Stimulated activated CD8-positive, alpha-beta memory T cell treated with anti-CD3 and anti-CD28 coated beads, Interleukin-7, amount 100 ng/mL, for 4 hours (primary cell): ENCODE results near the gene RNF215.
"Not testable (repeated sequence)": the region's sequence is repeated elsewhere in the genome, so short reads cannot be mapped to it uniquely, and the experiment has no call there.

ENCODE experiments used
- DNase-seq, 2 donors: peaks; one replicate each; pipeline ENCODE4 v3.0.0-alpha.2; 2020; ENCODE audit warnings: low read depth in 2 of 2

The RNF215 gene

GRCh38 chr22:30362651-30363281 lies 24.4 kb downstream of the RNF215 start:
- no peak for DNase-seq

DNA sequence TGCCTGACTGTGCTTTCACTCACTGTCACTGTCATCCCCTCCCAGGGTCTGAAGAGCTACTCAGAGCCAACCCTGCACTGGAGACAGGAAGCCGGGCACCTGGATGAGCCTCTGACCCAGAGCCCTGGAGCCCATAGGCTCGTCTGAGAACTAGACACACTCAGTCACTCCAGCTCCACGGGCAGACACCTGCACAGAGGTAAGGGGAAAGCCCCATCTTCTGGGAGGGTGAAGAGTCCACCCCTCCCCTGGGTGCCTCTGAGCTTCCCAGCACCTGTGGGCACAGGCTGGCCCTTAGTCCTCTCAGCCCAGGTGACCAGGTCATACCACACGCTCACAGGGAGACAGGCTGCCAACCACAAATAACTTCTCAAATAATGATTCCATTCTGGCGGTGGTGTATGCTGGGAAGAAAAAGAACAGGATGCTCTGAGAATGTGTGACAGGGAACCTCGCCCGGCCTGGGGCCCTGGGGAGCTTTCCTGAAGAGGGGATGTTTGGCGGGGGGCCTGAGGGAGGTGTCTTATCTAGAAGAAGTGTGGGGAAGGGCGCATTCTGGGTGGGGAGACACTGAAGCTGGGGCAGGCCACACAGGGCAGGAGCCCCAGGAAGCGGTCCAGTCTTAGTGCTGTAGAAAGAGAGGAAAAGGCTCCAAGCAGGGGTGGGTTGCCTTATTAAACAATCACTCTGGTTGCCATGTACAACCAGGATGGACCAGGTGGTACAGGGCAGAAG lies 25.1 kb downstream of the RNF215 start:
- no peak for DNase-seq

- no peak for DNase-seq
Observed at GRCh38 chr22:30358541-30358940, 28.7 kb downstream of the RNF215 start.

GRCh38 chr22:30357650-30358215 lies 29.5 kb downstream of the RNF215 start:
- DNase-seq = no peak

DNA sequence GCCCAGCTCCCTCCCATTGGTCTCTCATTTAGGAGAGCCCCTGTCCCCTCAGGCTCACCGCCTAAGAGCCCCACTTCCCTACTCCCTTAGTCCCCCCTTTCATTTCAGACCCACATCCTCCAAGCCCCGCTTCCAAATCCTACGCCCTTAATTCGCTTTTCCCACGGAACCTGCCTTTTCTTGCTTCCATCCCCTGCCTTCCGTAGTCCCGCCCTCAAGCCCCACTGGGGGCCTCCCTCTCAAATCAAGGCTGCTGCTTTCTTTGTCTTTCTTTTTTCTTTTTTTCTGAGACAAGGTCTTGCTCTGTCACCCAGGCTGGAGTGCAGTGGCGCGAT lies 30.0 kb downstream of the RNF215 start:
- no peak for DNase-seq

- DNase-seq = peak; percentile 58 to 82
Observed at GRCh38 chr22:30356449-30357235, 30.6 kb downstream of the RNF215 start, which contains the start of the genes CCDC157 and SF3A1. Gene CCDC157 (plus strand): TSS chr22:30357007. CDS start chr22:30366001, 8,994 bp downstream. Gene SF3A1 (minus strand): TSS chr22:30356894. CDS start chr22:30356792, 102 bp downstream.

DNA sequence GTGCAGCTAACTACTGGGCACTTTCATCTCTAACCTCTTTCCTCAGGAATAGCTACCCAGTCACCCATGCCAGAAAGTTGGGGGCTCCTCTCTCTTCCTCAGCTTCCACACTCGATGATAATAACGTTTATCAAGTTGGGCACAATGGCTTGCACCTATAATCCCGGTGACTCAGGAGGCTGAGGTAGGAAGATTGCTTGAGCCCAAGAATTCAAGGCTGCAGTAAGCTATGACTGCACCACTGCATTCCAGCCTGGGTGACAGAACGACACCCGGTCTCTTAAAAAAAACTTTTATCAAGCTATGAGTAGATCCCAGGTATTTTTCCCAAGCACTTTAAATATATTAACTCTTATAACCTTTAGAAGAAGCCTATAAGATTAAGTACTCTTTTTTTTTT lies 32.6 kb downstream of the RNF215 start:
- no peak for DNase-seq

GRCh38 chr22:30351226-30351625 lies 36.0 kb downstream of the RNF215 start:
- DNase-seq = no peak

DNA sequence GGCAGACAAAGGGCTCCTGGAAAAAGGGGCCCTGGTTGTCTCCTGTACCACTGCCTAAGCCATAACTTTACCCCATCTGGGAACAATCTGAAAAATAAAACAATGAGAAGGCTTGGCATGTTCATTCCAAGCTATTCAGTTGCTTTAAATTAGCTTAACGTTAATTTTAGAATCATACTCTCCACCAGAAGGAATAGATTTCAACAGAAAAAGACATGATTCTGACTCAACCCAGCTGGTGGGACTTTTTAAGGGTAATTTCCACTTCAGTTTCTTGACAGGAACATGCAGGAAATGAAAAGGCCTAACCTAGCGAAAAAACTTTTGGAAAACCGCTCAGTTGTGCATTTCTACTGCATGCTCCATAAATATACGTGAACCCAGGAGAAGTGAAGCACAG lies 38.4 kb downstream of the RNF215 start:
- no peak for DNase-seq

DNA sequence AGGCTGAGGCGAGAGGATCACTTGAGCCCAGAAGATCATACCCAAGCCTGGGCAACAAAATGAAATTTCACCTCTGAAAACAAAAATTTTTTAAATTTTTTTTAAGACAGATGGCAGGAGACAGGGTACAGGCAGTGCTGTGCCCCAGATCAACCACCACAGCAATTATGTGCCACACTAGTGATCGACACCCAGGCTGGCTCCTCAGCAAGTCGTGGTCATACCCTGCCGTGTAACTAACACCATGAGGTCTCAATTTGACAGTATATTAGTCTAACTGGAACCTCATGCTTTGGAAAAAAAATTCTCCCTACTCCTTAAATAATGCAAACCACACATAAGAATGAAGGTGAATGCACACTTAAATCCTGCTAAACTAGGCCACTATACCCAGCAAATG lies 38.8 kb downstream of the RNF215 start:
- DNase-seq = no peak

DNA sequence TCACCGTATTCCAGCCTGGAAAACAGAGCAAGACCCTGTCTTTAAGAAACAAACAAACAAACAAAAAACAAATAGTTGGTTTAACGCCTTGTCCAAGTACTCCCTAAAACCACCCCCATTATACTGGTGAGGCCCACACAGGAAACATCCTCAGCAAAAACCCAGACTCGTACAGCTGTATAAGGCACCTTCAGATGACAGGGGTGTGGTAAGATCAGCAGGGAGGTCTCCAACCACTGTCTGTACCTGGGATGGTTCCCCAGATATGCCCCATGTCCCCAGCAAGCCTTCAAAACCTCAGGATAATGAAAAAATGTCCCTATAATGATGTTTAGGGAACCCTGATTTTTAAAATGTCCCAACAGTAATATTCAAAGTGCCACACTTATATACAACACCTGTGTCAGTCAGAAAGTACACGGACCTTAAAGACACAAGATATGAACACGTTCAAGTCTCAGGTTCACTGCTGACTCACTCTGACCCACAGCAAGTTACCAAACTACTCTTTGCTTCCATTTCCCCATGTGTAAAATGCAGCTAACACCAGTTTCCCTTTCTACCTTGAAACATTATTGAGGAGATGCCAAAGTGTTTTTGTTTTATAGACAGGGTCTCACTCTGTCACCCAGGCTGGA lies 39.8 kb downstream of the RNF215 start:
- no peak for DNase-seq

GRCh38 chr22:30344447-30345200 lies 42.6 kb downstream of the RNF215 start:
- no peak for DNase-seq

DNA sequence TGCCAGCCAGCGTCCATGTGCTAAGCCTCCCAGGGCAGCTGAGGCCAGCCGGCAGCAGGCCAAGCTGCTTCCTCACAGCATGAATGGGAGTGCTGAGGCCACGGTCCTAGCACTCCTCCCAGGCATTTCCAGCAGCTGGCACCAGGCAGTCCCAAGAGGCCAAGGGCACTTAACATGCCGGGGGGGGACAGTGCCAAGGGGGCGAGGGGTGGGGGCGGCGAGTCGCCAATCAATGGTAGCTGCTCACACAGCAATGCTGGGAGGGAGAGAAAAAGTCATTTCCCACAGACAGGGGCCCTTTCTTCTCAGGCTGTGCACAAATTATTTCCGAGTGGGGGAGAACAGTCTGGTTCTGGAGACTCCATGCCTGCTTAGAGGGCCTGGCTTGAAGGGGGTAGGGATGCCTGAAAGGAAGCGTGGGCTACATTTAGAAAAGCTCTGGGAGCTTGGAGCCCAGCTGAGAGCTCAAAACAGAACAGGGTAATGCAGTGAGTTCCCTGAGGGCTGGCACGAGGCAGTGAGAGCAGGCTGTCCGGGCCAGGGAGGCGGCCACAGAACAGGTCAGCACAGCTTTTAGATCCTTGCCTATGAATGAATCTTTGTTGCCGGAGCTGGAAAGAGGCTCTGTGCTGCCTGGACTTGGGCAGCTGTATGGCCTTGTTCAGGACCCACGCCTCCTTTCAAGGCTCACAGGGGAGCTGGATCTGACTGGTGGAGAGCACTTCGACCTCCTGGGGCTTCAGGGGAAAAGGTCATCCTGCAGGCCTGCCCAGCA lies 46.1 kb downstream of the RNF215 start:
- no peak for DNase-seq

- no peak for DNase-seq
Observed at GRCh38 chr22:30338802-30339201, 48.4 kb downstream of the RNF215 start.

GRCh38 chr22:30338341-30338740 lies 48.9 kb downstream of the RNF215 start:
- not testable (repeated sequence) for DNase-seq

DNA sequence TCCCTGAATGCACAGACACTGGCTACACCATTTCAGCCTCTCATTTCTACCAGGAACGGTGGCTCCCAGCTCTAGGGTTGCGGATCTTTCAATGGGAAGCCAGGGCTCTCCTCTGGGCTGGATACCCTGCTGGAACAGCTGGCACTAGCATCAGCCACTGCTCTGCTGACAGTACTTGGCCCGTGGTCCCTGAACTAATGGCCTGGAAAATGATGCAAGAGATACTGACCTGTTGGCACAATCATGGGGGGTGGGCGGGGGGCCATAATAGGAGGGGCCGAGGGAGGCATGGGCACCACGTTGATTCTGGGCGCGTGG lies 49.8 kb downstream of the RNF215 start:
- no peak for DNase-seq

DNA sequence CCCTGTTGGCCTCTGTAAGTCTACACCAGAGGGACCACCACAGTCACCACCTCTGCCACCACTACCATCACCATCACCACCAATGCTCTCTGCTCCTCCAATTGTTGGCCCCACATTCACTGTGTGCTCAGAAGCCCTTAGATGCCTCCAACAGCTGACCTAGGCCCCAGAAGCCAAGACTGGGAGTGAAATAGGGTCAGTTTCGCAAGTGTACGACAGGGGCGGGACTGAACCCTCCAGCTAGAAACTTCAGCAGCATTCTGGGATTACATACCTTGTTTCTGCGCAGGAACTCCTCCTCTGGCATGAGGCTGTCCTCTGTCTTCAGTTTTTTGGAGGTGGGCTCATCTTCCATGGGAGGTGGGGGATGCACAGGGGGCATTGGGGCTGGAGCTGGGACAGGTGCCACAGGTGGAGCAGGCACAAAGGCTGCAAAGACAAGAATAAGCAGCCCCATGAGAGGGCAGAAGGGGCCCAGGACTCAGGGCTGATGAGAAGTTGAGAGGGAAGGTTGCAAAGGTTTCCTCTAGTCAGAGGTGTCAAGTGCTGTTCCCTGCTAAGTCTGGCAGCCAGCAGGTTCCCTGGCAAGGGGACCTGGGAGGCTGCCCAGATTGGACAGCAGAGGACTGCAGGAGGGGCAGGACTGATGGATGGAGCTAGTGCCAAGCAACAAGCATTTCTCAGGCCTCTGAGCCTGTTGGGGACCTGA lies 50.3 kb downstream of the RNF215 start:
- no peak for DNase-seq

GRCh38 chr22:30335236-30335635 lies 52.0 kb downstream of the RNF215 start:
- DNase-seq = no peak

- DNase-seq = no peak
Observed at GRCh38 chr22:30334646-30335045, 52.6 kb downstream of the RNF215 start.

- no peak for DNase-seq
Observed at GRCh38 chr22:30333707-30334087, 53.5 kb downstream of the RNF215 start.
